ENCODE measurements around the gene SLC9A8.

- no peak for TF ChIP-seq GATA3 (IDR thresholded peaks at IDR 0.05; ENCODE audit: low read depth, low read length)
- TF ChIP-seq GATA2 (IDR thresholded peaks at IDR 0.05; ENCODE audit: low read depth, low read length): no peak
Observed at GRCh38 chr20:49846206-49846807, 33.7 kb downstream of the SLC9A8 start.

All from SH-SY5Y (cell line).